K562 (cell line): ENCODE measurements around the gene KLHL22. TPM values are rescaled to one million over a fixed set of nuclear protein-coding genes. Genes with fewer than 3 reads are reported as not detected.
A peak's percentile ranks its signal among the peaks of the same experiment; 100 is the strongest.

Experiments used
- CBX3 ChIP-seq, 2 experiments: IDR thresholded peaks; 1 replicate in 1 of 2; 2 replicates in 1 of 2; pipeline ENCODE4 v1.6.1; 2012; ENCODE audit warnings: inconsistent platforms in 2 of 2, low read length in 2 of 2, borderline replicate concordance in 1 of 2, control low read depth in 1 of 2
- EHMT2 ChIP-seq: fragments of 450-650 bp; IDR thresholded peaks from 2 replicates; pipeline ENCODE4 v1.6.1; 2018; ENCODE audit warnings: antibody characterized with exemption
- GATAD2A ChIP-seq: fragments of 450-650 bp; IDR thresholded peaks from 2 replicates; pipeline ENCODE4 v1.6.1; 2017
- PPARD ChIP-seq: fragments of 250-450 bp; sonication (Bioruptor Pico); IDR thresholded peaks from 2 replicates; pipeline ENCODE4 v1.8.0; 2022; ENCODE audit warnings: inconsistent platforms, mild to moderate bottlenecking, moderate library complexity
- PRDM10 ChIP-seq: fragments of 450-650 bp; IDR thresholded peaks from 2 replicates; pipeline ENCODE4 v1.6.1; 2018; ENCODE audit not compliant: partially characterized antibody
- PRMT5 ChIP-seq: sonication (generic); formaldehyde crosslinking; IDR thresholded peaks from 2 replicates; pipeline ENCODE4 v1.5.0; 2020; ENCODE audit warnings: missing genetic modification reagents
- SAP30 ChIP-seq: fragments of 200-600 bp; sonication (generic); IDR thresholded peaks from 2 replicates; pipeline ENCODE4 v1.6.1; 2012; ENCODE audit warnings: borderline replicate concordance, low read depth, mild to moderate bottlenecking, moderate library complexity, low read length, control low read depth, inconsistent platforms; ENCODE audit not compliant: insufficient read depth, poor library complexity, severe bottlenecking
- SMARCA5 ChIP-seq: fragments of 450-650 bp; IDR thresholded peaks from 2 replicates; pipeline ENCODE4 v1.6.1; 2016
- SPI1 ChIP-seq: IDR thresholded peaks from 2 replicates; pipeline ENCODE4 v1.6.1; 2011; ENCODE audit warnings: low read depth, low read length, control low read depth, borderline replicate concordance
- STAT6 ChIP-seq: sonication (generic); formaldehyde crosslinking; IDR thresholded peaks from 2 replicates; pipeline ENCODE4 v1.8.1; 2023; ENCODE audit warnings: mild to moderate bottlenecking, missing genetic modification reagents
- TGIF2 ChIP-seq: sonication (generic); formaldehyde crosslinking; IDR thresholded peaks from 2 replicates; pipeline ENCODE4 v1.8.1; 2022; ENCODE audit warnings: mild to moderate bottlenecking, missing genetic modification reagents, moderate library complexity
- THAP12 ChIP-seq: fragments of 250-450 bp; sonication (Bioruptor Pico); IDR thresholded peaks from 2 replicates; pipeline ENCODE4 v1.9.0; 2021; ENCODE audit warnings: mild to moderate bottlenecking, inconsistent platforms
- ZNF121 ChIP-seq: sonication (generic); formaldehyde crosslinking; conservative IDR thresholded peaks from 2 replicates; pipeline ENCODE4 v1.8.0; 2022; ENCODE audit warnings: missing genetic modification reagents
- ZNF23 ChIP-seq: fragments of 250-450 bp; sonication (Bioruptor Pico); IDR thresholded peaks from 2 replicates; pipeline ENCODE4 v1.4.0; 2020; ENCODE audit warnings: mild to moderate bottlenecking
- ZNF830 ChIP-seq: fragments of 250-450 bp; sonication (Bioruptor Pico); IDR thresholded peaks from 2 replicates; pipeline ENCODE4 v1.5.0; 2021; ENCODE audit warnings: mild to moderate bottlenecking
- polyA plus RNA-seq, 8 experiments: library from polyadenylated mRNA; depleted of rRNA in 4 of 8; stranded (reverse) in 5 of 8; unstranded in 3 of 8; fragments of >200 nt; fragmentation: Nextera tagmentation in 2 of 8; fragmentation: Illumina TruSeq in 1 of 8; extraction: Ambion mirVana in 2 of 8; extraction: Trizol in 1 of 8; gene quantifications; 2 replicates each; pipeline versions ENCODE4 v1.2.1 to v1.2.3, GENCODE V29; 2011 to 2014; ENCODE audit warnings: inconsistent platforms in 1 of 8, missing spikeins in 1 of 8
- total RNA-seq, 7 experiments: library from RNA; depleted of rRNA in 6 of 7; stranded (reverse); fragments of >200 nt in 6 of 7; fragmentation: Illumina TruSeq in 2 of 7; extraction: Trizol in 2 of 7; gene quantifications; 2 replicates each; pipeline versions ENCODE4 v1.2.1 to v1.2.3, GENCODE V29; 2011 to 2021; ENCODE audit warnings: low replicate concordance in 1 of 7
- TF ChIP-seq, protein P1 (sequence below): sonication (generic); formaldehyde crosslinking; IDR thresholded peaks from 2 replicates; pipeline ENCODE4 v1.8.0; 2023; ENCODE audit warnings: mild to moderate bottlenecking, missing genetic modification reagents

The KLHL22 gene
- total and polyA plus RNA-seq, 9 of the 15 experiments (the other 6 are each of a cell fraction or from before 2014, with no cell fraction given) = 1.3 to 25.6 (median 15.2) TPM

GRCh38 chr22:20456722-20457076 lies 38.9 kb downstream of the KLHL22 start (continued):
- TF ChIP-seq, protein P1, sequence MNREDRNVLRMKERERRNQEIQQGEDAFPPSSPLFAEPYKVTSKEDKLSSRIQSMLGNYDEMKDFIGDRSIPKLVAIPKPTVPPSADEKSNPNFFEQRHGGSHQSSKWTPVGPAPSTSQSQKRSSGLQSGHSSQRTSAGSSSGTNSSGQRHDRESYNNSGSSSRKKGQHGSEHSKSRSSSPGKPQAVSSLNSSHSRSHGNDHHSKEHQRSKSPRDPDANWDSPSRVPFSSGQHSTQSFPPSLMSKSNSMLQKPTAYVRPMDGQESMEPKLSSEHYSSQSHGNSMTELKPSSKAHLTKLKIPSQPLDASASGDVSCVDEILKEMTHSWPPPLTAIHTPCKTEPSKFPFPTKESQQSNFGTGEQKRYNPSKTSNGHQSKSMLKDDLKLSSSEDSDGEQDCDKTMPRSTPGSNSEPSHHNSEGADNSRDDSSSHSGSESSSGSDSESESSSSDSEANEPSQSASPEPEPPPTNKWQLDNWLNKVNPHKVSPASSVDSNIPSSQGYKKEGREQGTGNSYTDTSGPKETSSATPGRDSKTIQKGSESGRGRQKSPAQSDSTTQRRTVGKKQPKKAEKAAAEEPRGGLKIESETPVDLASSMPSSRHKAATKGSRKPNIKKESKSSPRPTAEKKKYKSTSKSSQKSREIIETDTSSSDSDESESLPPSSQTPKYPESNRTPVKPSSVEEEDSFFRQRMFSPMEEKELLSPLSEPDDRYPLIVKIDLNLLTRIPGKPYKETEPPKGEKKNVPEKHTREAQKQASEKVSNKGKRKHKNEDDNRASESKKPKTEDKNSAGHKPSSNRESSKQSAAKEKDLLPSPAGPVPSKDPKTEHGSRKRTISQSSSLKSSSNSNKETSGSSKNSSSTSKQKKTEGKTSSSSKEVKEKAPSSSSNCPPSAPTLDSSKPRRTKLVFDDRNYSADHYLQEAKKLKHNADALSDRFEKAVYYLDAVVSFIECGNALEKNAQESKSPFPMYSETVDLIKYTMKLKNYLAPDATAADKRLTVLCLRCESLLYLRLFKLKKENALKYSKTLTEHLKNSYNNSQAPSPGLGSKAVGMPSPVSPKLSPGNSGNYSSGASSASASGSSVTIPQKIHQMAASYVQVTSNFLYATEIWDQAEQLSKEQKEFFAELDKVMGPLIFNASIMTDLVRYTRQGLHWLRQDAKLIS = no peak
- TF ChIP-seq SMARCA5 = no peak
- 0 out of 2 replicates have a peak, but pooled peaks have one; percentile 6 for TF ChIP-seq ZNF830 (CRISPR knock-in tag)
- no peak for TF ChIP-seq PRDM10
- TF ChIP-seq ZNF23 (CRISPR knock-in tag) = no peak
- TF ChIP-seq ZNF121 = no peak
- 0 out of 2 replicates have a peak, but pooled peaks have one; percentile 43 for TF ChIP-seq GATAD2A
- TF ChIP-seq PPARD = no peak
- no peak for TF ChIP-seq STAT6 (CRISPR knock-in tag)
- TF ChIP-seq PRMT5 = peak; percentile 68; the same call in 1 of the 2 replicates
- no peak for TF ChIP-seq SAP30
- TF ChIP-seq TGIF2 (CRISPR knock-in tag) = no peak
- no peak for TF ChIP-seq EHMT2
- TF ChIP-seq SPI1 = 0 out of 2 replicates have a peak, but pooled peaks have one; percentile 10
- TF ChIP-seq THAP12 (CRISPR knock-in tag) = peak; percentile 67; the same call in 1 of the 2 replicates
- no peak for TF ChIP-seq CBX3 (IDR thresholded peaks at IDR 0.05; ENCODE audit: borderline replicate concordance in 1 of 2, low read length in 2 of 2)
